CD14-positive monocyte (primary cell): ENCODE data around the gene PSMD1. TPM values are rescaled to one million over a fixed set of nuclear protein-coding genes. Genes with fewer than 3 reads are reported as not detected.
A peak's percentile ranks its signal among the peaks of the same experiment; 100 is the strongest.

Experiments
- DNase-seq, 3 donors: peaks; one replicate each; pipeline ENCODE4 v3.0.0-alpha.2; 2011 to 2022
- H2AFZ ChIP-seq: 2 replicates; pipeline ENCODE4 v1.6.0; 2012; ENCODE audit warnings: mild to moderate bottlenecking, low read depth, low read length, inconsistent platforms; ENCODE audit not compliant: insufficient read depth, poor library complexity, severe bottlenecking
- H3K27ac ChIP-seq, 2 donors: 1 replicate in 1 of 2; 2 replicates in 1 of 2; pipeline ENCODE4 v1.5.1; 2012 to 2013; ENCODE audit warnings: low read length in 2 of 2, control low read depth in 1 of 2, inconsistent platforms in 1 of 2, low read depth in 1 of 2, mild to moderate bottlenecking in 1 of 2
- H3K27me3 ChIP-seq, 2 donors: one replicate each; pipeline versions ENCODE4 v1.6.0 to v1.6.1; 2011 to 2013; ENCODE audit warnings: low read length in 2 of 2; ENCODE audit not compliant: control insufficient read depth in 2 of 2, insufficient read depth in 2 of 2
- H3K36me3 ChIP-seq, 2 donors: replicated peaks in 1 of 2; 1 replicate in 1 of 2; 2 replicates in 1 of 2; pipeline versions ENCODE4 v1.5.1 to v1.6.1; 2012 to 2013; ENCODE audit warnings: low read length in 2 of 2, control low read depth in 1 of 2, inconsistent platforms in 1 of 2, mild to moderate bottlenecking in 1 of 2; ENCODE audit not compliant: insufficient read depth in 2 of 2, control insufficient read depth in 1 of 2
- H3K4me1 ChIP-seq, 2 donors: 1 replicate in 1 of 2; 2 replicates in 1 of 2; pipeline versions ENCODE4 v1.5.1 to v1.6.1; 2012 to 2013; ENCODE audit warnings: low read length in 2 of 2, control low read depth in 1 of 2, inconsistent platforms in 1 of 2, mild to moderate bottlenecking in 1 of 2, moderate library complexity in 1 of 2; ENCODE audit not compliant: insufficient read depth in 2 of 2, control insufficient read depth in 1 of 2
- H3K4me2 ChIP-seq: replicated peaks from 2 replicates; pipeline ENCODE3; 2012; ENCODE audit warnings: low read length, moderate library complexity, mild to moderate bottlenecking; ENCODE audit not compliant: poor library complexity, severe bottlenecking; ENCODE audit errors: extremely low read depth
- H3K4me3 ChIP-seq, 3 experiments: fragments of 200-600 bp in 1 of 3; sonication (generic) in 1 of 3; replicated peaks in 1 of 3; 1 replicate in 2 of 3; 2 replicates in 1 of 3; pipeline ENCODE4 v1.5.1; 2011 to 2013; ENCODE audit warnings: low read length in 3 of 3, mild to moderate bottlenecking in 3 of 3, control low read depth in 2 of 3, low read depth in 2 of 3, inconsistent platforms in 1 of 3, moderate library complexity in 1 of 3
- H3K79me2 ChIP-seq: 2 replicates; pipeline ENCODE4 v1.6.0; 2012; ENCODE audit warnings: mild to moderate bottlenecking, control low read depth, inconsistent platforms, low read length, moderate library complexity; ENCODE audit not compliant: insufficient read depth
- H3K9ac ChIP-seq: 2 replicates; pipeline ENCODE4 v1.6.0; 2017; ENCODE audit warnings: low read length, mild to moderate bottlenecking; ENCODE audit not compliant: insufficient read depth, poor library complexity, severe bottlenecking
- H3K9me3 ChIP-seq, 2 donors: replicated peaks in 1 of 2; 1 replicate in 1 of 2; 2 replicates in 1 of 2; pipeline versions ENCODE4 v1.5.1 to v1.6.1; 2012 to 2013; ENCODE audit warnings: low read length in 2 of 2, control low read depth in 1 of 2; ENCODE audit not compliant: control insufficient read depth in 1 of 2, insufficient read depth in 1 of 2
- H4K20me1 ChIP-seq: 2 replicates; pipeline ENCODE4 v1.6.0; 2012; ENCODE audit warnings: mild to moderate bottlenecking, low read length, control low read depth, moderate library complexity; ENCODE audit not compliant: insufficient read depth
- H3K27ac Mint-ChIP-seq, 7 donors: one replicate each; pipeline ENCODE4 v1.8.0; 2020; ENCODE audit warnings: mild to moderate bottlenecking in 7 of 7, mixed read lengths in 7 of 7, moderate library complexity in 6 of 7, inconsistent platforms in 2 of 7
- H3K27me3 Mint-ChIP-seq, 3 donors: one replicate each; pipeline ENCODE4 v1.8.0; 2021 to 2022; ENCODE audit warnings: low read depth in 3 of 3, mild to moderate bottlenecking in 3 of 3, mixed read lengths in 3 of 3, moderate library complexity in 3 of 3, inconsistent platforms in 1 of 3
- H3K36me3 Mint-ChIP-seq, 2 donors: one replicate each; pipeline ENCODE4 v1.8.0; 2020; ENCODE audit warnings: mixed read lengths in 2 of 2, inconsistent platforms in 1 of 2, mild to moderate bottlenecking in 1 of 2
- H3K4me1 Mint-ChIP-seq: one replicate; pipeline ENCODE4 v1.8.0; 2020; ENCODE audit warnings: mild to moderate bottlenecking, mixed read lengths
- H3K4me3 Mint-ChIP-seq, 2 donors: one replicate each; pipeline ENCODE4 v1.8.0; 2020; ENCODE audit warnings: mild to moderate bottlenecking in 2 of 2, mixed read lengths in 2 of 2, moderate library complexity in 1 of 2
- H3K9me3 Mint-ChIP-seq, 7 donors: one replicate each; pipeline ENCODE4 v1.8.0; 2020 to 2022; ENCODE audit warnings: mixed read lengths in 7 of 7, mild to moderate bottlenecking in 6 of 7, moderate library complexity in 6 of 7, inconsistent platforms in 2 of 7
- CTCF ChIP-seq: fragments of 200-600 bp; IDR thresholded peaks from one replicate; pipeline ENCODE4 v1.8.0; 2022; ENCODE audit warnings: antibody characterized with exemption, mild to moderate bottlenecking
- WGBS: methylation state at CpG from one replicate; pipeline ENCODE4 v1.1.5; 2013; ENCODE audit warnings: missing lambda C conversion rate; ENCODE audit not compliant: insufficient coverage; 5-methylcytosine and 5-hydroxymethylcytosine counted together
- intact Hi-C, 2 donors: fragments of 100-400 bp; cut with micrococcal nuclease; formaldehyde crosslinking; loops; one replicate each; pipeline versions ENCODE4 v1.15.0 to v1.15.1; 2023
- polyA plus RNA-seq, 3 donors: library from polyadenylated mRNA; depleted of rRNA in 1 of 3; unstranded in 2 of 3; stranded (reverse) in 1 of 3; fragments of 300-500 nt in 2 of 3; fragments of >200 nt in 1 of 3; fragmentation: Illumina TruSeq in 2 of 3; gene quantifications; 1 replicate in 2 of 3; 2 replicates in 1 of 3; pipeline ENCODE4 v1.2.3, GENCODE V29; 2012 to 2021

PSMD1 gene
- polyA plus RNA-seq, 3 donors, result 23.5 to 53.9 (median 37.7) TPM

GRCh38 chr2:231039821-231040364 is 16.8 kb upstream of the PSMD1 start:
- intact Hi-C loops, result no loop called here
- no peaks in the 10 kb centered on the region for H3K79me2 ChIP-seq
- no peak overlapping the region for H3K4me3 ChIP-seq
- no peaks in the 10 kb centered on the region for H3K36me3 Mint-ChIP-seq
- no peaks in the 10 kb centered on the region for H4K20me1 ChIP-seq
- H3K4me3 Mint-ChIP-seq, result peak overlapping the region in 1 of 2 donors; percentile 59
- 63% methylated on average over 4 of the region's 8 CpGs for WGBS
- no peak overlapping the region for H3K27ac Mint-ChIP-seq
- H3K4me1 Mint-ChIP-seq, result peaks cover 4% of the 10 kb centered on the region
- no peaks in the 10 kb centered on the region for H3K36me3 ChIP-seq
- H3K9me3 ChIP-seq, result peaks cover 0 to 19% of the 10 kb centered on the region in 2 donors
- H3K9me3 Mint-ChIP-seq, result peaks cover 0 to 10% (median 2%) of the 10 kb centered on the region in 7 donors
- H3K27me3 Mint-ChIP-seq, result peaks cover 46 to 68% (median 58%) of the 10 kb centered on the region in 3 donors
- no peak for DNase-seq
- no peak overlapping the region for H3K4me2 ChIP-seq
- H3K27ac ChIP-seq, result no peak overlapping the region
- TF ChIP-seq CTCF, result no peak
- H3K9ac ChIP-seq, result no peak overlapping the region
- H3K27me3 ChIP-seq, result peaks cover 37 to 55% of the 10 kb centered on the region in 2 donors
- no peak overlapping the region for H2AFZ ChIP-seq
- peaks cover 0 to 2% of the 10 kb centered on the region in 2 donors for H3K4me1 ChIP-seq

- H3K79me2 ChIP-seq, result no peaks in the 10 kb centered on the region
- no peaks in the 10 kb centered on the region for H3K36me3 ChIP-seq
- no peak overlapping the region for H3K4me3 ChIP-seq
- DNase-seq, result no peak
- intact Hi-C loops, result no loop called here
- peaks cover 0 to 11% (median 2%) of the 10 kb centered on the region in 7 donors for H3K9me3 Mint-ChIP-seq
- H3K36me3 Mint-ChIP-seq, result no peaks in the 10 kb centered on the region
- H3K27me3 Mint-ChIP-seq, result peaks cover 43 to 57% (median 49%) of the 10 kb centered on the region in 3 donors
- H3K9ac ChIP-seq, result no peak overlapping the region
- H3K27ac Mint-ChIP-seq, result no peak overlapping the region
- H3K4me1 Mint-ChIP-seq, result peaks cover 4% of the 10 kb centered on the region
- H2AFZ ChIP-seq, result no peak overlapping the region
- no peak overlapping the region for H3K4me3 Mint-ChIP-seq
- peaks cover 0 to 15% of the 10 kb centered on the region in 2 donors for H3K9me3 ChIP-seq
- peaks cover 0 to 2% of the 10 kb centered on the region in 2 donors for H3K4me1 ChIP-seq
- no peak overlapping the region for H3K4me2 ChIP-seq
- H4K20me1 ChIP-seq, result no peaks in the 10 kb centered on the region
- peaks cover 28 to 42% of the 10 kb centered on the region in 2 donors for H3K27me3 ChIP-seq
- WGBS, result 77% methylated on average over 7 of the region's 8 CpGs
- H3K27ac ChIP-seq, result no peak overlapping the region
- TF ChIP-seq CTCF, result no peak
Observed at GRCh38 chr2:231041061-231041689, 15.5 kb upstream of the PSMD1 start.
